HL-60 (cell line): ENCODE results near the gene MAP2K5.

Source experiments
- TF ChIP-seq, protein P1 (sequence below): IDR thresholded peaks from one replicate; pipeline ENCODE4 v1.5.1; 2011; ENCODE audit warnings: low read length, control low read depth, inconsistent platforms; ENCODE audit not compliant: insufficient read depth
- TF ChIP-seq, protein P2 (sequence below): IDR thresholded peaks from 2 replicates; pipeline ENCODE4 v1.6.1; 2012; ENCODE audit warnings: low read depth; ENCODE audit not compliant: insufficient replicate concordance

DNA sequence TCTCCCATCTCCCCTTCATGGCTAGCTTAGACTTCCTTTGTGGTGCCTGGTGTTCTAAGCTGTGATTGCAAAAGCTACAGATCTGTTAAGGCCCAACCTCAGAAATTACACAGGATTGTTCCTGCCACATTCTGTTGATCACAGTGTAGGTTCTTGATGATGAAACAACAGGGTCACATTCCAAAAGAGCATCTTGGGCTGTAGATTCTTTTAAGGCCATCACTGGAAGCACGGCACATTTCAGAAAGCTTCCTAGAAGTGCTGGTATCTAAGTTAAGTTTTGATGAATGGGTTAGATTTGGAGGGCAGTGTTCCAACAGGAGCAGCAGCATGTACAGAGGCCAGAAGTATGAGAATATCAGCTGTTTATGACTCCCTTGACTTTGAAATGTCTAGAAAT lies 175.3 kb downstream of the MAP2K5 start:
- TF ChIP-seq, protein P1, sequence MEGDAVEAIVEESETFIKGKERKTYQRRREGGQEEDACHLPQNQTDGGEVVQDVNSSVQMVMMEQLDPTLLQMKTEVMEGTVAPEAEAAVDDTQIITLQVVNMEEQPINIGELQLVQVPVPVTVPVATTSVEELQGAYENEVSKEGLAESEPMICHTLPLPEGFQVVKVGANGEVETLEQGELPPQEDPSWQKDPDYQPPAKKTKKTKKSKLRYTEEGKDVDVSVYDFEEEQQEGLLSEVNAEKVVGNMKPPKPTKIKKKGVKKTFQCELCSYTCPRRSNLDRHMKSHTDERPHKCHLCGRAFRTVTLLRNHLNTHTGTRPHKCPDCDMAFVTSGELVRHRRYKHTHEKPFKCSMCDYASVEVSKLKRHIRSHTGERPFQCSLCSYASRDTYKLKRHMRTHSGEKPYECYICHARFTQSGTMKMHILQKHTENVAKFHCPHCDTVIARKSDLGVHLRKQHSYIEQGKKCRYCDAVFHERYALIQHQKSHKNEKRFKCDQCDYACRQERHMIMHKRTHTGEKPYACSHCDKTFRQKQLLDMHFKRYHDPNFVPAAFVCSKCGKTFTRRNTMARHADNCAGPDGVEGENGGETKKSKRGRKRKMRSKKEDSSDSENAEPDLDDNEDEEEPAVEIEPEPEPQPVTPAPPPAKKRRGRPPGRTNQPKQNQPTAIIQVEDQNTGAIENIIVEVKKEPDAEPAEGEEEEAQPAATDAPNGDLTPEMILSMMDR = no peak
- TF ChIP-seq, protein P2, sequence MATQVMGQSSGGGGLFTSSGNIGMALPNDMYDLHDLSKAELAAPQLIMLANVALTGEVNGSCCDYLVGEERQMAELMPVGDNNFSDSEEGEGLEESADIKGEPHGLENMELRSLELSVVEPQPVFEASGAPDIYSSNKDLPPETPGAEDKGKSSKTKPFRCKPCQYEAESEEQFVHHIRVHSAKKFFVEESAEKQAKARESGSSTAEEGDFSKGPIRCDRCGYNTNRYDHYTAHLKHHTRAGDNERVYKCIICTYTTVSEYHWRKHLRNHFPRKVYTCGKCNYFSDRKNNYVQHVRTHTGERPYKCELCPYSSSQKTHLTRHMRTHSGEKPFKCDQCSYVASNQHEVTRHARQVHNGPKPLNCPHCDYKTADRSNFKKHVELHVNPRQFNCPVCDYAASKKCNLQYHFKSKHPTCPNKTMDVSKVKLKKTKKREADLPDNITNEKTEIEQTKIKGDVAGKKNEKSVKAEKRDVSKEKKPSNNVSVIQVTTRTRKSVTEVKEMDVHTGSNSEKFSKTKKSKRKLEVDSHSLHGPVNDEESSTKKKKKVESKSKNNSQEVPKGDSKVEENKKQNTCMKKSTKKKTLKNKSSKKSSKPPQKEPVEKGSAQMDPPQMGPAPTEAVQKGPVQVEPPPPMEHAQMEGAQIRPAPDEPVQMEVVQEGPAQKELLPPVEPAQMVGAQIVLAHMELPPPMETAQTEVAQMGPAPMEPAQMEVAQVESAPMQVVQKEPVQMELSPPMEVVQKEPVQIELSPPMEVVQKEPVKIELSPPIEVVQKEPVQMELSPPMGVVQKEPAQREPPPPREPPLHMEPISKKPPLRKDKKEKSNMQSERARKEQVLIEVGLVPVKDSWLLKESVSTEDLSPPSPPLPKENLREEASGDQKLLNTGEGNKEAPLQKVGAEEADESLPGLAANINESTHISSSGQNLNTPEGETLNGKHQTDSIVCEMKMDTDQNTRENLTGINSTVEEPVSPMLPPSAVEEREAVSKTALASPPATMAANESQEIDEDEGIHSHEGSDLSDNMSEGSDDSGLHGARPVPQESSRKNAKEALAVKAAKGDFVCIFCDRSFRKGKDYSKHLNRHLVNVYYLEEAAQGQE = no peak
